Hepatocyte (in vitro differentiated cells): Measurements from ENCODE around the gene KLF2. TPM values are rescaled to one million over a fixed set of nuclear protein-coding genes. Genes with fewer than 3 reads are reported as not detected.

Experiments used
- DNase-seq: peaks from one replicate; pipeline ENCODE4 v3.0.0-alpha.2; 2016; ENCODE audit warnings: low spot score
- H2AFZ ChIP-seq: fragments of 200-600 bp; sonication (generic); 2 replicates; pipeline ENCODE4 v1.6.0; 2016; ENCODE audit warnings: antibody characterized with exemption, mild to moderate bottlenecking
- H3K27ac ChIP-seq: fragments of 200-600 bp; sonication (generic); 2 replicates; pipeline ENCODE4 v1.5.1; 2016; ENCODE audit warnings: mild to moderate bottlenecking
- H3K27me3 ChIP-seq: fragments of 200-600 bp; sonication (generic); 2 replicates; pipeline ENCODE4 v1.6.1; 2016
- H3K36me3 ChIP-seq: fragments of 200-600 bp; sonication (generic); replicated peaks from 2 replicates; pipeline ENCODE4 v1.5.1; 2016; ENCODE audit warnings: low read depth; ENCODE audit not compliant: insufficient read depth
- H3K4me1 ChIP-seq: fragments of 200-600 bp; sonication (generic); 2 replicates; pipeline ENCODE4 v1.5.1; 2016; ENCODE audit warnings: mild to moderate bottlenecking, moderate library complexity; ENCODE audit not compliant: insufficient read depth
- H3K4me2 ChIP-seq: fragments of 200-600 bp; sonication (generic); 2 replicates; pipeline ENCODE4 v1.6.0; 2016
- H3K4me3 ChIP-seq: fragments of 200-600 bp; sonication (generic); 2 replicates; pipeline ENCODE4 v1.5.1; 2016; ENCODE audit warnings: mild to moderate bottlenecking
- H3K79me2 ChIP-seq: fragments of 200-600 bp; sonication (generic); 2 replicates; pipeline ENCODE4 v1.6.0; 2017; ENCODE audit warnings: mild to moderate bottlenecking
- H3K9me2 ChIP-seq: fragments of 200-600 bp; sonication (generic); replicated peaks from 2 replicates; pipeline ENCODE4 v1.6.0; 2017; ENCODE audit warnings: mild to moderate bottlenecking; ENCODE audit not compliant: insufficient read depth
- H3K9me3 ChIP-seq: fragments of 200-600 bp; sonication (generic); 2 replicates; pipeline ENCODE4 v1.5.1; 2016; ENCODE audit warnings: low read depth, mild to moderate bottlenecking
- H4K20me1 ChIP-seq: fragments of 200-600 bp; sonication (generic); 2 replicates; pipeline ENCODE4 v1.6.0; 2016; ENCODE audit warnings: mild to moderate bottlenecking; ENCODE audit not compliant: insufficient read depth, poor library complexity, severe bottlenecking
- EZH2 ChIP-seq: fragments of 200-600 bp; sonication (generic); IDR thresholded peaks from 2 replicates; pipeline ENCODE4 v1.6.1; 2016; ENCODE audit warnings: antibody characterized with exemption, mild to moderate bottlenecking, borderline replicate concordance
- EZH2phosphoT487 ChIP-seq: fragments of 200-600 bp; sonication (generic); IDR thresholded peaks from one replicate; pipeline ENCODE4 v1.6.1; 2018; ENCODE audit warnings: antibody characterized with exemption, mild to moderate bottlenecking, low read depth, moderate library complexity; ENCODE audit not compliant: unreplicated experiment, severe bottlenecking
- WGBS: methylation state at CpG from one replicate; pipeline ENCODE4 v1.1.6; 2016; ENCODE audit warnings: low lambda C conversion rate; ENCODE audit errors: missing lambda C conversion rate; 5-methylcytosine and 5-hydroxymethylcytosine counted together
- polyA plus RNA-seq: library from polyadenylated mRNA; unstranded; fragments of >200 nt; fragmentation: Nextera tagmentation; extraction: Ambion mirVana; gene quantifications from 2 replicates; pipeline ENCODE4 v1.2.1, GENCODE V29; 2016
- total RNA-seq: library from RNA; depleted of rRNA; stranded (reverse); fragments of >200 nt; gene quantifications from 2 replicates; pipeline ENCODE4 v1.2.3, GENCODE V29; 2014
- TF ChIP-seq, protein P1 (sequence below): fragments of 200-600 bp; sonication (generic); IDR thresholded peaks from 2 replicates; pipeline ENCODE4 v1.5.1; 2016; ENCODE audit warnings: antibody characterized with exemption, mild to moderate bottlenecking; ENCODE audit not compliant: poor library complexity

Gene KLF2
- total and polyA plus RNA-seq, 2 experiments from 2014 or later = 4.5 to 27.7 TPM

DNA sequence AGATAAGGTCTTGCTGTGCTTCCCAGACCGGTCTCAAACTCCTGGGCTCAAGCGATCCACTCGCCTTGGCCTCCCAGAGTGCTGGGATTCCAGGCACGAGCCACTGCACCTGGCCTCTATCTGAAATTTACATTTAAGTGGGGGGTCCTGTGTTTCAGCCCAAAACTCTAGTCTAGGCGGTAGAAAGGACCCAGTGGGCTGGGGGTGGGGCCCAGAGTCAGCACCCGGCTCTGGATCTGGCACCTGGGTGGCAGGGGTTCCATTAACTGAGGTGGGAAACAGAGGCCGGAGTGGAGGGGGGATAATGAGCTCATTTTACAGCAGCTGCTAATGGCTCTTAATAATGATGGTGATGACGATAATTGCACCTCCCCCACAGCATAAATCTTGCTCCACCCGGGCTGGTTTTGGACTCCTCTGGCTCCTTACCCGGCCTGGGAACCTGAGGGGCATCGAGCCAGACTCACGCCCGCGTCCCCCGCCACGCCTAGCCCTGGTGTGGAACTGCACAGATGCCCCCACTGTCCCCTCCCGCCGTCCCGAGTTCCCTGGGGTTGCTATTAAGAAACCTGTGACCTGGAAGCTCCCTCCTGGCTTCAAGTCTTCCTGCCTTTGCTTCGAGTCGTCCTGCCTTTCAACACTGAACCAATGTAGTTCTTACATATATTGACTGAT lies 17.8 kb upstream of the KLF2 start:
- Histone ChIP-seq H3K79me2 (no peaks in the 10 kb centered on the region), H3K27ac (no peak overlapping the region), H3K4me3 (no peak overlapping the region), H3K9me3 (no peaks in the 10 kb centered on the region), H3K9me2 (no peaks in the 10 kb centered on the region), H3K4me1 (no peaks in the 10 kb centered on the region), H4K20me1 (no peaks in the 10 kb centered on the region), H3K36me3 (no peaks in the 10 kb centered on the region), H2AFZ (no peak overlapping the region), H3K4me2 (no peak overlapping the region), H3K27me3 (no peaks in the 10 kb centered on the region)
- TF ChIP-seq EZH2phosphoT487 (no peak), EZH2 (no peak)
- TF ChIP-seq, protein P1, sequence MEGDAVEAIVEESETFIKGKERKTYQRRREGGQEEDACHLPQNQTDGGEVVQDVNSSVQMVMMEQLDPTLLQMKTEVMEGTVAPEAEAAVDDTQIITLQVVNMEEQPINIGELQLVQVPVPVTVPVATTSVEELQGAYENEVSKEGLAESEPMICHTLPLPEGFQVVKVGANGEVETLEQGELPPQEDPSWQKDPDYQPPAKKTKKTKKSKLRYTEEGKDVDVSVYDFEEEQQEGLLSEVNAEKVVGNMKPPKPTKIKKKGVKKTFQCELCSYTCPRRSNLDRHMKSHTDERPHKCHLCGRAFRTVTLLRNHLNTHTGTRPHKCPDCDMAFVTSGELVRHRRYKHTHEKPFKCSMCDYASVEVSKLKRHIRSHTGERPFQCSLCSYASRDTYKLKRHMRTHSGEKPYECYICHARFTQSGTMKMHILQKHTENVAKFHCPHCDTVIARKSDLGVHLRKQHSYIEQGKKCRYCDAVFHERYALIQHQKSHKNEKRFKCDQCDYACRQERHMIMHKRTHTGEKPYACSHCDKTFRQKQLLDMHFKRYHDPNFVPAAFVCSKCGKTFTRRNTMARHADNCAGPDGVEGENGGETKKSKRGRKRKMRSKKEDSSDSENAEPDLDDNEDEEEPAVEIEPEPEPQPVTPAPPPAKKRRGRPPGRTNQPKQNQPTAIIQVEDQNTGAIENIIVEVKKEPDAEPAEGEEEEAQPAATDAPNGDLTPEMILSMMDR = no peak
- 77% methylated on average over 13 of the region's 21 CpGs for WGBS
- DNase-seq = no peak

DNA sequence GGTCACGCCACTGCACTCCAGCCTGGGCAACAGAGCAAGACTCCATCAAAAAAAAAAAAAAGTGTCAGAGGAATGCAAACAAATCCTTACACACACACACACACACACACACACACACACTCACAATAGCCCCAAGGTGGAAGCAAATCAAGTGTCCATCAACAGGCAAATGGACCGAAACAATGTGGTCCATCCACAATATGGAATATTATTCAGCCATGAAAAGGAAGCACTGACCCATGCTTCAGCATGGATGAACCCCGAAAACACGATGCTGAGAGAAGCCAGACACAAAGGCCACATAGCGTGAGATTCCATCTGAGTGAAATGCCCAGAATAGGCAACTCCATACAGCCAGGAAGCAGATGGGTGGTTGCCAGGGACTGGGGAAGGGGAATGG lies 16.5 kb upstream of the KLF2 start:
- Histone ChIP-seq H3K4me2 (no peak overlapping the region), H3K9me2 (no peaks in the 10 kb centered on the region), H4K20me1 (no peaks in the 10 kb centered on the region), H3K36me3 (no peaks in the 10 kb centered on the region), H3K9me3 (no peaks in the 10 kb centered on the region), H3K4me1 (no peaks in the 10 kb centered on the region), H3K79me2 (no peaks in the 10 kb centered on the region), H3K4me3 (no peak overlapping the region), H3K27me3 (no peaks in the 10 kb centered on the region), H2AFZ (no peak overlapping the region), H3K27ac (no peak overlapping the region)
- TF ChIP-seq EZH2phosphoT487 = no peak
- TF ChIP-seq, protein P1 = no peak
- no peak for TF ChIP-seq EZH2
- no peak for DNase-seq
- WGBS = 94% methylated on average over 4 of the region's 5 CpGs

DNA sequence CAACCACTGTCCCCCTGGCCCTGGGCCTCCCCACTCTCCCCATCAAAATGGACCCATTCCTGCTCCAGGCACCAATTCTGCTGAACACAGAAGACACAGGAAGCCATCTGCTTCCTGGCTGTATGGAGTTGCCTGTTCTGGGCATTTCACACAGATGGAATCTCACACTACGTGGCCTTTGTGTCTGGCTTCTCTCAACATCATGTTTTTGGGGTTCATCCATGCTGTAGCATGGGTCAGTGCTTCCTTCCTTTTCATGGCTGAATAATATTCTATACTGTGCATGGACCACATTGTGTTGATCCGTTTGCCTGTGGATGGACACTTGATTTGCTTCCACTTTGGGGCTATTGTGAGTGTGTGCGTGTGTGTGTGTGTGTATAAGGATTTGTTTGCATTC lies 15.0 kb upstream of the KLF2 start:
- no peaks in the 10 kb centered on the region for H4K20me1 ChIP-seq
- 87% methylated on average over 3 of the region's 3 CpGs for WGBS
- H3K9me3 ChIP-seq = no peaks in the 10 kb centered on the region
- no peak overlapping the region for H3K27ac ChIP-seq
- H3K4me2 ChIP-seq = no peak overlapping the region
- H3K4me1 ChIP-seq = no peaks in the 10 kb centered on the region
- no peaks in the 10 kb centered on the region for H3K27me3 ChIP-seq
- no peaks in the 10 kb centered on the region for H3K9me2 ChIP-seq
- DNase-seq = no peak
- no peak overlapping the region for H2AFZ ChIP-seq
- no peaks in the 10 kb centered on the region for H3K79me2 ChIP-seq
- no peak for TF ChIP-seq EZH2
- TF ChIP-seq EZH2phosphoT487 = no peak
- TF ChIP-seq, protein P1 = no peak
- no peaks in the 10 kb centered on the region for H3K36me3 ChIP-seq
- no peak overlapping the region for H3K4me3 ChIP-seq
